Liver (tissue), 9 donors: ENCODE measurements around the gene LRMDA. TPM values are rescaled to one million over a fixed set of nuclear protein-coding genes. Genes with fewer than 3 reads are reported as not detected.

ENCODE experiments used
- DNase-seq: peaks from one replicate; pipeline ENCODE4 v3.0.0-alpha.2; 2017; ENCODE audit warnings: low spot score
- H3K27ac ChIP-seq, 2 donors: one replicate each; pipeline ENCODE4 v1.7.0; 2013; ENCODE audit warnings: inconsistent platforms in 2 of 2, low read length in 2 of 2, control low read depth in 1 of 2, low read depth in 1 of 2, mild to moderate bottlenecking in 1 of 2
- H3K27me3 ChIP-seq, 4 donors: one replicate each; pipeline versions ENCODE4 v1.6.1 to v1.7.0; 2013; ENCODE audit warnings: low read length in 3 of 4, inconsistent platforms in 1 of 4, mild to moderate bottlenecking in 1 of 4, moderate library complexity in 1 of 4; ENCODE audit not compliant: control insufficient read depth in 4 of 4, insufficient read depth in 4 of 4
- H3K36me3 ChIP-seq, 4 donors: one replicate each; pipeline versions ENCODE4 v1.6.1 to v1.7.0; 2013; ENCODE audit warnings: low read length in 3 of 4, mild to moderate bottlenecking in 3 of 4, low read depth in 1 of 4, moderate library complexity in 1 of 4; ENCODE audit not compliant: control insufficient read depth in 4 of 4, insufficient read depth in 3 of 4
- H3K4me1 ChIP-seq, 4 donors: one replicate each; pipeline versions ENCODE4 v1.6.1 to v1.7.0; 2013; ENCODE audit warnings: low read length in 3 of 4, mild to moderate bottlenecking in 3 of 4, moderate library complexity in 1 of 4; ENCODE audit not compliant: control insufficient read depth in 4 of 4, insufficient read depth in 4 of 4
- H3K4me3 ChIP-seq, 3 donors: one replicate each; pipeline versions ENCODE4 v1.6.1 to v1.7.0; 2013; ENCODE audit warnings: low read length in 3 of 3, control low read depth in 1 of 3, low read depth in 1 of 3, mild to moderate bottlenecking in 1 of 3
- H3K9ac ChIP-seq, 2 donors: one replicate each; pipeline ENCODE4 v1.7.0; 2013; ENCODE audit warnings: low read length in 2 of 2, mild to moderate bottlenecking in 2 of 2, moderate library complexity in 2 of 2, control low read depth in 1 of 2, low read depth in 1 of 2
- H3K9me3 ChIP-seq, 4 donors: one replicate each; pipeline versions ENCODE4 v1.6.1 to v1.7.0; 2013; ENCODE audit warnings: low read length in 3 of 4; ENCODE audit not compliant: control insufficient read depth in 4 of 4
- FOXA1 ChIP-seq: IDR thresholded peaks from 2 replicates; pipeline ENCODE4 v1.6.1; 2016; ENCODE audit warnings: antibody characterized with exemption
- HNF4A ChIP-seq, 2 donors: conservative IDR thresholded peaks; 2 replicates each; pipeline ENCODE4 v1.6.1; 2016; ENCODE audit warnings: antibody characterized with exemption in 2 of 2, mild to moderate bottlenecking in 2 of 2
- HNF4G ChIP-seq: IDR thresholded peaks from 2 replicates; pipeline ENCODE4 v1.6.1; 2016; ENCODE audit warnings: antibody characterized with exemption
- JUND ChIP-seq, 2 donors: IDR thresholded peaks; 2 replicates each; pipeline ENCODE4 v1.6.1; 2016; ENCODE audit warnings: antibody characterized with exemption in 2 of 2
- MAX ChIP-seq: IDR thresholded peaks from 2 replicates; pipeline ENCODE4 v1.6.1; 2016; ENCODE audit warnings: antibody characterized with exemption
- RAD21 ChIP-seq, 2 donors: IDR thresholded peaks; 2 replicates each; pipeline ENCODE4 v1.6.1; 2016; ENCODE audit warnings: antibody characterized with exemption in 2 of 2, mild to moderate bottlenecking in 2 of 2
- REST ChIP-seq: IDR thresholded peaks from 2 replicates; pipeline ENCODE4 v1.6.1; 2016; ENCODE audit warnings: antibody characterized with exemption, mild to moderate bottlenecking
- RXRA ChIP-seq, 2 donors: IDR thresholded peaks; 2 replicates each; pipeline ENCODE4 v1.6.1; 2017 to 2018; ENCODE audit warnings: antibody characterized with exemption in 2 of 2, mild to moderate bottlenecking in 1 of 2
- SP1 ChIP-seq: IDR thresholded peaks from 2 replicates; pipeline ENCODE4 v1.6.1; 2018; ENCODE audit warnings: antibody characterized with exemption, mild to moderate bottlenecking
- TAF1 ChIP-seq: conservative IDR thresholded peaks from 2 replicates; pipeline ENCODE4 v1.6.1; 2016; ENCODE audit warnings: antibody characterized with exemption, mild to moderate bottlenecking
- YY1 ChIP-seq: IDR thresholded peaks from 2 replicates; pipeline ENCODE4 v1.6.1; 2016; ENCODE audit warnings: antibody characterized with exemption, mild to moderate bottlenecking
- ZBTB33 ChIP-seq: IDR thresholded peaks from 2 replicates; pipeline ENCODE4 v1.6.1; 2016; ENCODE audit warnings: antibody characterized with exemption
- WGBS: extraction: QIAGEN DNeasy Blood & Tissue Kit; methylation state at CpG from one replicate; pipeline ENCODE4 v1.1.7; 2013; 5-methylcytosine and 5-hydroxymethylcytosine counted together
- polyA plus RNA-seq, 2 donors: library from polyadenylated mRNA; stranded (reverse) in 1 of 2; unstranded in 1 of 2; fragments of 200-250 nt in 1 of 2; fragments of >200 nt in 1 of 2; fragmentation: Nextera tagmentation in 1 of 2; extraction: Ambion mirVana in 1 of 2; gene quantifications; one replicate each; pipeline versions ENCODE4 v1.2.1 to v1.2.3, GENCODE V29; 2013 to 2015
- total RNA-seq, 2 donors: library from RNA; depleted of rRNA; stranded (reverse); fragments of >200 nt; gene quantifications; one replicate each; pipeline ENCODE4 v1.2.3, GENCODE V29; 2014
- donor health status: healthy.
- donor health status: healthy.
- donor health status: healthy.
- donor health status: healthy.
- donor health status: healthy.

LRMDA gene
- total and polyA plus RNA-seq, 4 donors = 7.9 to 15.8 (median 11.3) TPM

GRCh38 chr10:75592791-75593643, 161.6 kb downstream of the LRMDA start:
- Histone ChIP-seq H3K27ac (peak overlapping the region; percentile 54 to 66), H3K4me1 (peaks cover 1 to 22% (median 16%) of the 10 kb centered on the region in 4 donors), H3K4me3 (peak overlapping the region in 1 of 3 donors; percentile 16), H3K9me3 (no peaks in the 10 kb centered on the region), H3K27me3 (no peaks in the 10 kb centered on the region), H3K9ac (peak overlapping the region in 1 of 2 donors; percentile 59), H3K36me3 (no peaks in the 10 kb centered on the region)
- TF ChIP-seq HNF4G (no peak), JUND (IDR thresholded peaks at IDR 0.05) (peak in 1 of 2 donors; percentile 57), REST (no peak), YY1 (peak; percentile 60), TAF1 (no peak), MAX (peak; percentile 42), HNF4A (conservative IDR thresholded peaks at IDR 0.05) (peak in 1 of 2 donors; percentile 53), ZBTB33 (no peak), FOXA1 (no peak), RAD21 (IDR thresholded peaks at IDR 0.05) (peak; percentile 36 to 57), RXRA (IDR thresholded peaks at IDR 0.05) (peak in 1 of 2 donors; percentile 63), SP1 (peak; percentile 35)
- 30% methylated on average over 8 of the region's 8 CpGs for WGBS
- no peak for DNase-seq

GRCh38 chr10:75593692-75594556, 162.5 kb downstream of the LRMDA start:
- Histone ChIP-seq H3K27ac (peak overlapping the region; percentile 54 to 66), H3K4me3 (no peak overlapping the region), H3K4me1 (peaks cover 1 to 28% (median 21%) of the 10 kb centered on the region in 4 donors), H3K36me3 (no peaks in the 10 kb centered on the region), H3K27me3 (no peaks in the 10 kb centered on the region), H3K9ac (no peak overlapping the region), H3K9me3 (no peaks in the 10 kb centered on the region)
- TF ChIP-seq RAD21 (IDR thresholded peaks at IDR 0.05) (peak in 1 of 2 donors; percentile 46), REST (no peak)
- 88% methylated on average over 14 of the region's 14 CpGs for WGBS
- DNase-seq = no peak
